Effector memory CD4-positive, alpha-beta T cell (primary cell): ENCODE measurements around the gene PRKG1.

Source experiments
- DNase-seq, 3 donors: peaks; one replicate each; pipeline ENCODE4 v3.0.0-alpha.2; 2020
- H3K27ac ChIP-seq: 2 replicates; pipeline ENCODE4 v1.7.0; 2013; ENCODE audit warnings: mild to moderate bottlenecking, low read length, moderate library complexity; ENCODE audit not compliant: insufficient read depth, poor library complexity, severe bottlenecking
- H3K27me3 ChIP-seq: replicated peaks from 2 replicates; pipeline ENCODE4 v1.7.0; 2013; ENCODE audit warnings: mild to moderate bottlenecking, low read length; ENCODE audit not compliant: insufficient read depth, control insufficient read depth, poor library complexity, severe bottlenecking
- H3K36me3 ChIP-seq: 2 replicates; pipeline ENCODE4 v1.7.0; 2013; ENCODE audit warnings: mild to moderate bottlenecking, low read length, moderate library complexity; ENCODE audit not compliant: control insufficient read depth, insufficient read depth
- H3K4me1 ChIP-seq: 2 replicates; pipeline ENCODE4 v1.7.0; 2013; ENCODE audit warnings: low read length, mild to moderate bottlenecking; ENCODE audit not compliant: control insufficient read depth, insufficient read depth, poor library complexity, severe bottlenecking
- H3K4me3 ChIP-seq: 2 replicates; pipeline ENCODE4 v1.7.0; 2013; ENCODE audit warnings: low read length, low read depth, mild to moderate bottlenecking; ENCODE audit not compliant: insufficient read depth, poor library complexity, severe bottlenecking
- H3K9me3 ChIP-seq: 2 replicates; pipeline ENCODE4 v1.7.0; 2013; ENCODE audit warnings: mild to moderate bottlenecking, low read length, moderate library complexity; ENCODE audit not compliant: control insufficient read depth

PRKG1 gene

GRCh38 chr10:52100011-52100547, 1025.8 kb downstream of the PRKG1 start:
- Histone ChIP-seq H3K9me3 (no peaks in the 10 kb centered on the region), H3K27me3 (no peaks in the 10 kb centered on the region), H3K36me3 (no peaks in the 10 kb centered on the region), H3K4me3 (no peak overlapping the region), H3K27ac (no peak overlapping the region), H3K4me1 (no peaks in the 10 kb centered on the region)
- DNase-seq: no peak

GRCh38 chr10:52105301-52105700, 1031.0 kb downstream of the PRKG1 start:
- DNase-seq: no peak
- Histone ChIP-seq H3K27ac (no peak overlapping the region), H3K4me3 (no peak overlapping the region), H3K4me1 (no peaks in the 10 kb centered on the region), H3K9me3 (no peaks in the 10 kb centered on the region), H3K27me3 (no peaks in the 10 kb centered on the region), H3K36me3 (no peaks in the 10 kb centered on the region)

- H3K9me3 ChIP-seq: no peaks in the 10 kb centered on the region
- H3K4me1 ChIP-seq: no peaks in the 10 kb centered on the region
- no peaks in the 10 kb centered on the region for H3K36me3 ChIP-seq
- no peaks in the 10 kb centered on the region for H3K27me3 ChIP-seq
- DNase-seq: no peak
- no peak overlapping the region for H3K27ac ChIP-seq
- H3K4me3 ChIP-seq: no peak overlapping the region
Observed at GRCh38 chr10:52106011-52106410, 1031.7 kb downstream of the PRKG1 start.

GRCh38 chr10:52106899-52107298, 1032.6 kb downstream of the PRKG1 start:
- no peak for DNase-seq
- Histone ChIP-seq H3K4me1 (no peaks in the 10 kb centered on the region), H3K36me3 (no peaks in the 10 kb centered on the region), H3K27ac (no peak overlapping the region), H3K4me3 (no peak overlapping the region), H3K9me3 (no peaks in the 10 kb centered on the region), H3K27me3 (no peaks in the 10 kb centered on the region)

- Histone ChIP-seq H3K27me3 (no peaks in the 10 kb centered on the region), H3K27ac (no peak overlapping the region), H3K9me3 (no peaks in the 10 kb centered on the region), H3K36me3 (no peaks in the 10 kb centered on the region), H3K4me3 (no peak overlapping the region), H3K4me1 (no peaks in the 10 kb centered on the region)
- DNase-seq: no peak
Observed at GRCh38 chr10:52108236-52108635, 1033.9 kb downstream of the PRKG1 start.

- Histone ChIP-seq H3K9me3 (no peaks in the 10 kb centered on the region), H3K36me3 (no peaks in the 10 kb centered on the region), H3K4me3 (no peak overlapping the region), H3K27me3 (no peaks in the 10 kb centered on the region), H3K4me1 (no peaks in the 10 kb centered on the region), H3K27ac (no peak overlapping the region)
- DNase-seq: no peak
Observed at GRCh38 chr10:52110576-52110975, 1036.3 kb downstream of the PRKG1 start.

GRCh38 chr10:52111101-52111891, 1037.0 kb downstream of the PRKG1 start:
- no peak overlapping the region for H3K27ac ChIP-seq
- no peaks in the 10 kb centered on the region for H3K27me3 ChIP-seq
- H3K4me1 ChIP-seq: no peaks in the 10 kb centered on the region
- no peaks in the 10 kb centered on the region for H3K9me3 ChIP-seq
- no peak for DNase-seq
- H3K36me3 ChIP-seq: no peaks in the 10 kb centered on the region
- H3K4me3 ChIP-seq: no peak overlapping the region

- Histone ChIP-seq H3K4me3 (no peak overlapping the region), H3K36me3 (no peaks in the 10 kb centered on the region), H3K4me1 (no peaks in the 10 kb centered on the region), H3K27ac (no peak overlapping the region), H3K9me3 (no peaks in the 10 kb centered on the region), H3K27me3 (no peaks in the 10 kb centered on the region)
- no peak for DNase-seq
Observed at GRCh38 chr10:52115823-52116222, 1041.5 kb downstream of the PRKG1 start.

GRCh38 chr10:52119507-52119906, 1045.2 kb downstream of the PRKG1 start:
- H3K9me3 ChIP-seq: no peaks in the 10 kb centered on the region
- H3K27ac ChIP-seq: no peak overlapping the region
- no peak overlapping the region for H3K4me3 ChIP-seq
- no peak for DNase-seq
- no peaks in the 10 kb centered on the region for H3K36me3 ChIP-seq
- no peaks in the 10 kb centered on the region for H3K4me1 ChIP-seq
- no peaks in the 10 kb centered on the region for H3K27me3 ChIP-seq

- Histone ChIP-seq H3K9me3 (no peaks in the 10 kb centered on the region), H3K4me1 (no peaks in the 10 kb centered on the region), H3K27ac (no peak overlapping the region), H3K27me3 (no peaks in the 10 kb centered on the region), H3K4me3 (no peak overlapping the region), H3K36me3 (no peaks in the 10 kb centered on the region)
- DNase-seq: no peak
Observed at GRCh38 chr10:52121688-52122087, 1047.4 kb downstream of the PRKG1 start.
